Frontal cortex (tissue), 4 donors: ENCODE measurements around the gene KCNMA1. TPM values are rescaled to one million over a fixed set of nuclear protein-coding genes. Genes with fewer than 3 reads are reported as not detected.
A peak's percentile ranks its signal among the peaks of the same experiment; 100 is the strongest.

Source experiments
- DNase-seq, 2 donors: peaks; one replicate each; pipeline ENCODE4 v3.0.0; 2012; ENCODE audit warnings: low spot score in 2 of 2
- FAIRE-seq: peaks from 2 replicates; lab custom pipeline; 2012; peaks lifted over from hg19 to GRCh38; lab: Jason Lieb, UNC
- total RNA-seq: library from RNA; depleted of rRNA; stranded (reverse); fragments of >200 nt; gene quantifications from one replicate; pipeline ENCODE4 v1.2.3, GENCODE V29; 2014
- donor health status: control.
- donor health status: control.
- donor health status: control.

KCNMA1 gene
- total RNA-seq, 1 donor from 2014 or later, result 27.3 TPM

GRCh38 chr10:77042706-77043419, 594.7 kb downstream of the KCNMA1 start:
- FAIRE-seq, result peak; percentile 15
- no peak for DNase-seq

GRCh38 chr10:77041636-77042258, 595.9 kb downstream of the KCNMA1 start:
- DNase-seq (no peak), FAIRE-seq (no peak)

DNA sequence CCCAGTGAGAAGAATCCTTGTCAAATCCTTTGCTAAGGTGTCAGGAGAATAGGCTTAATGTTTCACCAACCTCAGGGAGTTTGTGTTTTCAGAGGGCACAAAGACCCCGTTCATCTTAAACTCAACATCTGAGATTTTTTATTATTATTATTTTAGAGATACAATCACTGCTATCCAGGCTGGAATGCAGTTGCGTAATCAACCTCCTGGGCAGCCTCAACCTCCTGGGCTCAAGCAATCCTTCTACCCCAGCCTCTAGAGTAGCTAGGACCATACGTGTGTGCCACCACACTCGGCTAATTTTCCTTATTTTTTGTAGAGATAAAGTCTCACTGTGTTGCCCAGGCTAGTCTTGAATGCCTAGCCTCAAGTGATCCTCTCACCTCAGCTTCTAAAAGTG, 599.2 kb downstream of the KCNMA1 start:
- FAIRE-seq (no peak), DNase-seq (no peak)

- no peak for FAIRE-seq
- no peak for DNase-seq
Measured at GRCh38 chr10:77037735-77038403, 599.7 kb downstream of the KCNMA1 start.

GRCh38 chr10:77036993-77037734, 600.4 kb downstream of the KCNMA1 start:
- DNase-seq, result no peak
- no peak for FAIRE-seq

GRCh38 chr10:77036276-77036675, 601.3 kb downstream of the KCNMA1 start:
- DNase-seq (no peak), FAIRE-seq (no peak)

DNA sequence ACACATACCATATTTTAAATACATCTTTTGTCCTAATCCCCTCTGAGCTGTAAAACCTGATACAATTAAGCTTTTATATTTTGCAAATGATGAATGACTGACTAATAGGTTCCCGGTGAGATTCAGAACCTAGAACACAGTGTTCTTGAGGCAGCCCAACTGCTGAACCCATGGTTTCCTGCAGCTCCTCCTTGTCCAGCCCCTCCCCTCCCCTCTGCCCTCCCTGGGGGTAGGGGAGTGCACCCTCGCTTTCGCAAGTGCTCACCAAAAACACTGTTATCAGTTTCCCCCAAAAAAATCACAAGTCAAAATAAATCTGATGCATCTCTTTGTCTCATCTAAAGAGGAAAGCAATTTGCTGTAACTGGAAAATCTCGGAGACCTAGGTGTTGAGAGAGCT, 602.8 kb downstream of the KCNMA1 start:
- FAIRE-seq (no peak), DNase-seq (no peak)

- DNase-seq (no peak), FAIRE-seq (no peak)
Measured at GRCh38 chr10:77034240-77034639, 603.4 kb downstream of the KCNMA1 start.

DNA sequence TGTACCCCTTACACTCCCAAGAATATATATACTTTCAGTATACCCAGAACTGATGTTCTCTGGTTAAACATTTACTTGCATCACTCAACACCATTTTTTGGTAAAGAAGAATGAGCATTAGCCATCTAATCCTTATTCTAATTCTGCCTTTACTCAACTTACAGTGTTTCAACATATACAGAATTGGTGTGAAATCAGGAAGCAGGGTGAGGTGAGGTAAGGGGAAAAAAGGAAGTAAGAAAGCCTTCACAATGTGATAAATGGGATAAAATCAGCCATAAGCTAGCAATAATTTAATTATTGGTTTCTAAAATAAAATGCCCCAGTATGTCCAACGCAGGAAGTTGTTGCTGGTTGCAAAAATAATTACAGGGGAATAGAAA, 605.4 kb downstream of the KCNMA1 start:
- FAIRE-seq (no peak), DNase-seq (no peak)

GRCh38 chr10:77031531-77032187, 605.9 kb downstream of the KCNMA1 start:
- DNase-seq, result no peak
- no peak for FAIRE-seq

GRCh38 chr10:77030974-77031373, 606.6 kb downstream of the KCNMA1 start:
- DNase-seq, result no peak
- FAIRE-seq, result no peak

DNA sequence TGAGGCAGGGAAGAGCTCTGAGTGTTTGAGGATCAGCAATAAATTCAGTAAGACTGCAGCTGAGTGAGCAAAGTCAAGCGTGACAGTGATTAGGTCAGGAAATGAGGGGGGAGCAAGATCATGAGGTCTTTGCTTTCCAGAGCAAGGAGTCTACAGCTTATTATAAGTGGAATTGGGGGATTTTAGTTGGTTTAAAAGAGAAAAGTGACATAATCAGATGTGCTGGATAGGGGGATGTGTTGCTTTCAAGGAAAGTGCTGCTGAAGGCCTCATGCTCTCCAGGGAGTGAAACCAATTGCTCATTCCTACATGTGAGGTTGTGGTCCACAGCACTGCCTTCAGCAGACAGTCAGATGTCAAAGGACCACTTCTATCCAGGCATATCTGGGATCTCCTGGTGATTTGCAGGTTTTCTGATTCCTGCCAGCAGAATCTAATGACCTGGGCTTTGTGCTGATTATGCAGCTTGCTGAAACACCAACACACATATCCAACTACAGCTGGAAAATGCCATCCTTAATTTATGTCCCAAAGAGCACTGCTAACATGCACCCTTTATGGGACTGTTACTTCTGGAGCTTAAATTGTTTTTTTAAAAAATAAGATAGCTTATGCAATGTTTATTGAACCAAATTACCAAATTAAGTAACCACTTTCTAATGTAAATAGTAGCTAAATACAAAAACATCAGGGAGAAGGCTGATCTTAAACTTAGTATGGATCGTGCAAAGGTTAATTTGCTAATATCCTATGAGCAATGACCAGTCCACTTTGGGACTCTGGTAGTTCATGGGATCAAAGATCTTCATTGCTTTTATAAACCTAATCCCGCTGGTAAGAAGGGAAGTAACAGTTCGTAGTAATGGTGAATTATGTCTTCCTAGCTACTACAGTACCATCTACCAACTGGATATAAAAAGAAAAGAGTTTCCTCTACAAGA, 607.6 kb downstream of the KCNMA1 start:
- DNase-seq, result no peak

GRCh38 chr10:77028042-77028441, 609.6 kb downstream of the KCNMA1 start:
- DNase-seq, result no peak
- FAIRE-seq, result no peak

More for the DNA sequence above, 607.6 kb downstream of the KCNMA1 start:
- no peak for FAIRE-seq

- no peak for DNase-seq
- FAIRE-seq, result no peak
Measured at GRCh38 chr10:77027576-77027975, 610.0 kb downstream of the KCNMA1 start.

DNA sequence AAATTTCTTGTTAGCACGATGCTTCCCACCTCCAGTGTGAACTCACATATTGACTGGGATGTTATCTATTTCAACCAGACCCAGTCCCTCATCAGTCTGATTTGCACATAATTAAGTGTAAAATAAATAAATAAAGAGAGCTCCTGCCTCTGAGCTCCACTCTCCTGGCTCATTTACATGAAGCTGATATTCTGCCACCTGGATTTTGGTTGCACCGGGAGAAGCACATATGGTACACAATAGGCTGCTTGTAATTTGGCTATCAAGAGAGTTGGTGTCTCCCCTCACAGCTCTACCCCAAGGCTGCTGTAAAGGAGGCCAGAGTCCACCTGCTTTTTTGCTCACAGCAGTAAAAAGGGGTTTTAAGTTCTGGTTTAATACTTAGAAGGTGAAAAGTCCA, 610.5 kb downstream of the KCNMA1 start:
- no peak for FAIRE-seq
- no peak for DNase-seq

- no peak for FAIRE-seq
Measured at GRCh38 chr10:77026148-77026547, 611.5 kb downstream of the KCNMA1 start.

DNA sequence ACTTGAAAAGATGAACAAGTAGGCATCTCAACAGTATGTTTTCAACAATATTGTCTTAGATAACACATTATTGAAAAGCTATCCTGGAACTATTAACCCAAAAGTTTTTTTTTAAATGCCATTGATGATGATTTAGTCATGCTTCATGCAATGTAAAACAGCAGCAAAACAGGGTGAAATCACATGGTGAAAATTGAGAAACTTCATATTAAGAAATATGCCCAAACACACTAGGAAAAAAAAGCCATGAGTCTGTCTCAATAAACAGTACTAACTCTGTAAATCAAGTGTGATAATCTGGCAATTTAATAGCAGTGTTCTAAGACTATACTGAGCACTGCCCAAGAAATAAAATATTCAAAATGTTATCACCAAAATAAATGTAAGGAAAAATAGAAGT, 613.1 kb downstream of the KCNMA1 start:
- FAIRE-seq (no peak), DNase-seq (no peak)

More at GRCh38 chr10:77026148-77026547, 611.5 kb downstream of the KCNMA1 start:
- no peak for DNase-seq

DNA sequence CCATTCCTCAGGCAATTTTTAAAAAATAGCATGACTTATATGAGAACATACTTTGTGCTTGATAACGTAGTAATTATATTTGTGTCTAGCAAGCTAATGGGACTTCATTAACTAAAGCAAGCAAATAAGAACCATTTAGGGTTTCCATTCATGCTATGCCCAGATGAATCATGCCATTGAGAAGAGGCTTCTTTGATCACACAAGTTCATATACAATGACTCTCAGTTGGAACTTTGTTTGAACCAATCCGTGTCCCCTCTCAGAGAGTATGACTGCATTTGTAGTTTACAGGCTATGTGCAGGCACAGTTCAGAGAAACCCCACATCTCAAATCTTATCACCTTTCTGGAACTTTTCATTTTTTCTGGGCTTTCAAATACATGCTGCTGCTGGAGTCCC, 614.2 kb downstream of the KCNMA1 start:
- FAIRE-seq (no peak), DNase-seq (no peak)

GRCh38 chr10:77022671-77023070, 614.9 kb downstream of the KCNMA1 start:
- FAIRE-seq (no peak), DNase-seq (no peak)
